ENCODE results near the gene IQCH. TPM values are rescaled to one million over a fixed set of nuclear protein-coding genes. Genes with fewer than 3 reads are reported as not detected.

The IQCH gene
- total RNA-seq, 1 experiment from 2014 or later: 1.9 TPM

- TF ChIP-seq, protein P1, sequence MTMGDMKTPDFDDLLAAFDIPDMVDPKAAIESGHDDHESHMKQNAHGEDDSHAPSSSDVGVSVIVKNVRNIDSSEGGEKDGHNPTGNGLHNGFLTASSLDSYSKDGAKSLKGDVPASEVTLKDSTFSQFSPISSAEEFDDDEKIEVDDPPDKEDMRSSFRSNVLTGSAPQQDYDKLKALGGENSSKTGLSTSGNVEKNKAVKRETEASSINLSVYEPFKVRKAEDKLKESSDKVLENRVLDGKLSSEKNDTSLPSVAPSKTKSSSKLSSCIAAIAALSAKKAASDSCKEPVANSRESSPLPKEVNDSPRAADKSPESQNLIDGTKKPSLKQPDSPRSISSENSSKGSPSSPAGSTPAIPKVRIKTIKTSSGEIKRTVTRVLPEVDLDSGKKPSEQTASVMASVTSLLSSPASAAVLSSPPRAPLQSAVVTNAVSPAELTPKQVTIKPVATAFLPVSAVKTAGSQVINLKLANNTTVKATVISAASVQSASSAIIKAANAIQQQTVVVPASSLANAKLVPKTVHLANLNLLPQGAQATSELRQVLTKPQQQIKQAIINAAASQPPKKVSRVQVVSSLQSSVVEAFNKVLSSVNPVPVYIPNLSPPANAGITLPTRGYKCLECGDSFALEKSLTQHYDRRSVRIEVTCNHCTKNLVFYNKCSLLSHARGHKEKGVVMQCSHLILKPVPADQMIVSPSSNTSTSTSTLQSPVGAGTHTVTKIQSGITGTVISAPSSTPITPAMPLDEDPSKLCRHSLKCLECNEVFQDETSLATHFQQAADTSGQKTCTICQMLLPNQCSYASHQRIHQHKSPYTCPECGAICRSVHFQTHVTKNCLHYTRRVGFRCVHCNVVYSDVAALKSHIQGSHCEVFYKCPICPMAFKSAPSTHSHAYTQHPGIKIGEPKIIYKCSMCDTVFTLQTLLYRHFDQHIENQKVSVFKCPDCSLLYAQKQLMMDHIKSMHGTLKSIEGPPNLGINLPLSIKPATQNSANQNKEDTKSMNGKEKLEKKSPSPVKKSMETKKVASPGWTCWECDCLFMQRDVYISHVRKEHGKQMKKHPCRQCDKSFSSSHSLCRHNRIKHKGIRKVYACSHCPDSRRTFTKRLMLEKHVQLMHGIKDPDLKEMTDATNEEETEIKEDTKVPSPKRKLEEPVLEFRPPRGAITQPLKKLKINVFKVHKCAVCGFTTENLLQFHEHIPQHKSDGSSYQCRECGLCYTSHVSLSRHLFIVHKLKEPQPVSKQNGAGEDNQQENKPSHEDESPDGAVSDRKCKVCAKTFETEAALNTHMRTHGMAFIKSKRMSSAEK (CRISPR knock-in tag; IDR thresholded peaks at IDR 0.05; ENCODE audit: borderline replicate concordance): no peak
- TF ChIP-seq, protein P2, sequence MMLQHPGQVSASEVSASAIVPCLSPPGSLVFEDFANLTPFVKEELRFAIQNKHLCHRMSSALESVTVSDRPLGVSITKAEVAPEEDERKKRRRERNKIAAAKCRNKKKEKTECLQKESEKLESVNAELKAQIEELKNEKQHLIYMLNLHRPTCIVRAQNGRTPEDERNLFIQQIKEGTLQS (CRISPR knock-in tag; conservative IDR thresholded peaks at IDR 0.05): no peak
Observed at GRCh38 chr15:67210555-67211168, 43.9 kb upstream of the IQCH start (continued).

DNA sequence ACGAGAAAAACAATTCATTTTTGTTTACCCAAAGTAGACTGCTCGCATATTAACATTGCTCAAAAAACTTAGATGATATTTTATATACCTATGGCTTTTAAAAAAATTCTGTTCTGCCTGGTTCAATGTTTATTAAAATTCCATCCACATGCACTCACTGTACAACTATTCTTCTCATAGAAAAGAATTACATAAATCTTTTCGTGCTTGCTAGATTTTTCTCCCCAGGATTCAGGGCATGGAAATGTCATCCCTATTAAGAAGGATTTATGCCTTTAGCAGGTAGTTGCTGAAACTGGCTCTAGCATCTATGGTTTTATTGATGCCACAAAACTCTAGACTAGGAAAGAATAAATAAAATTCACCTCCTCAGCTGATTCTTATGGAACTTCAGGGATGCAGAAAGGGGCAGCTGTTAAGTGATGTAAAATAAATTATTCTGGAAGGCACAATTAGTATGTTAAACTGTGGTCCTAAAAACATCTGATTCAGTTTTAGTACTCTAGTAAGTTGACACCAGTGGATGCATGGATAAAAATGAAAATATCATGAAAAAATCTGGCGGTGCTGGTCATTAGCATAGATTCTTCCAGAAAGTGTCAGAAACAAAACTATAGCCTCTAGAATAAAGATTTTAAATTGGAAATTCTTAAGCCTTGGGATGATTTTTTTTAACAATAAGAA lies 41.8 kb upstream of the IQCH start:
- no peak overlapping the region for H3K27ac Mint-ChIP-seq
- no peak for DNase-seq (ENCODE audit: low spot score)
- ChIA-PET POLR2A (no interaction called here), CTCF (no interaction called here)
- no peaks in the 10 kb centered on the region for H3K4me1 Mint-ChIP-seq
- no peaks in the 10 kb centered on the region for H3K9me3 Mint-ChIP-seq
- peaks cover 4% of the 10 kb centered on the region for H3K36me3 Mint-ChIP-seq
- TF ChIP-seq NR2C2 (CRISPR knock-in tag; IDR thresholded peaks at IDR 0.05) (no peak), TEAD1 (CRISPR knock-in tag; IDR thresholded peaks at IDR 0.05) (no peak), ZBTB21 (CRISPR knock-in tag; IDR thresholded peaks at IDR 0.05; ENCODE audit: borderline replicate concordance) (no peak), PREB (CRISPR knock-in tag; IDR thresholded peaks at IDR 0.05; ENCODE audit: borderline replicate concordance) (no peak), CBFB (CRISPR knock-in tag; IDR thresholded peaks at IDR 0.05; ENCODE audit: low read depth) (no peak), JAZF1 (CRISPR knock-in tag; IDR thresholded peaks at IDR 0.05) (no peak), RELA (CRISPR knock-in tag; IDR thresholded peaks at IDR 0.05; ENCODE audit: borderline replicate concordance) (no peak), ZNF671 (CRISPR knock-in tag; IDR thresholded peaks at IDR 0.05) (no peak), IRF2 (CRISPR knock-in tag; IDR thresholded peaks at IDR 0.05; ENCODE audit: borderline replicate concordance, low read depth) (no peak), TEAD4 (CRISPR knock-in tag; IDR thresholded peaks at IDR 0.05) (no peak)
- no peak for ATAC-seq
- H3K27me3 Mint-ChIP-seq (ENCODE audit: low read depth): no peaks in the 10 kb centered on the region
- H3K4me3 Mint-ChIP-seq: no peak overlapping the region

DNA sequence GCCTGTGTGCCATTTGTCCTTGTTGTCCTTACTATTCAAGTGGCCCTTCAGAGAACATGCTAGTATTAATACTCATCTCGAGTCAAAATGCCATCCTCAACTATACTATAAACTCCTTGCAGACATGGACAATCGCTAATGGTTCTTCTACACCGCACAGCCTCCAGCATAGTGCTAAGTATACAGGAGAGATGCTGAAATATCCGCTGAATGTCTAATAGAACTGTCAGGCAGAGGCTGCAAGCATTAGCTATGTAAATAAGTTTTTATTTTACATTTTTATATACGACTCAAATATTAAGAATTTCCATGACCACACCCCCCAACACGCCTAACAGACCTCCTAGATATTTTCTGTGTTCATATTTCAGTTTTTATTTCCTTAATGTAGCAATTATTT lies 39.5 kb upstream of the IQCH start:
- no peak overlapping the region for H3K27ac Mint-ChIP-seq
- peaks cover 3% of the 10 kb centered on the region; the same call in 1 of the 2 replicates for H3K9me3 Mint-ChIP-seq
- DNase-seq (ENCODE audit: low spot score) (no peak), ATAC-seq (no peak)
- H3K4me3 Mint-ChIP-seq: no peak overlapping the region
- POLR2A ChIA-PET: no interaction called here
- CTCF ChIA-PET: interaction anchor here (0.9 kb wide), 1 partner anchor 269 kb away, joined by 3 read pairs; no protein-coding TSS in a partner anchor
- no peaks in the 10 kb centered on the region for H3K27me3 Mint-ChIP-seq (ENCODE audit: low read depth)
- peaks cover 4% of the 10 kb centered on the region for H3K36me3 Mint-ChIP-seq
- H3K4me1 Mint-ChIP-seq: no peaks in the 10 kb centered on the region
- TF ChIP-seq RORB (CRISPR knock-in tag; IDR thresholded peaks at IDR 0.05) (no peak), NFYB (CRISPR knock-in tag; conservative IDR thresholded peaks at IDR 0.05; ENCODE audit: low read depth) (no peak), E2F5 (CRISPR knock-in tag; IDR thresholded peaks at IDR 0.05) (no peak), USF2 (CRISPR knock-in tag; IDR thresholded peaks at IDR 0.05) (no peak), AFF4 (CRISPR knock-in tag; IDR thresholded peaks at IDR 0.05; ENCODE audit: borderline replicate concordance) (no peak), CBFB (CRISPR knock-in tag; IDR thresholded peaks at IDR 0.05; ENCODE audit: low read depth) (no peak)
